ENCODE data around the gene IFI27L1.
A peak's percentile ranks its signal among the peaks of the same experiment; 100 is the strongest.

The IFI27L1 gene

GRCh38 chr14:94113908-94114588 lies 32.9 kb downstream of the IFI27L1 start:
- no peak for DNase-seq (ENCODE audit: low spot score)

- no peak for DNase-seq (ENCODE audit: low spot score)
These were observed 33.5 kb downstream of the IFI27L1 start for GRCh38 chr14:94114589-94115057.

GRCh38 chr14:94115058-94115591 lies 34.0 kb downstream of the IFI27L1 start:
- no peak for DNase-seq (ENCODE audit: low spot score)

- DNase-seq (ENCODE audit: low spot score), result no peak
These were observed 34.5 kb downstream of the IFI27L1 start for GRCh38 chr14:94115631-94116030.

- no peak for DNase-seq (ENCODE audit: low spot score)
These were observed 35.6 kb downstream of the IFI27L1 start for GRCh38 chr14:94116701-94117100.

- DNase-seq (ENCODE audit: low spot score), result no peak
These were observed 36.7 kb downstream of the IFI27L1 start for GRCh38 chr14:94117856-94118255.

GRCh38 chr14:94119071-94119470 lies 38.0 kb downstream of the IFI27L1 start:
- DNase-seq (ENCODE audit: low spot score), result no peak

GRCh38 chr14:94120667-94121340 lies 39.7 kb downstream of the IFI27L1 start:
- DNase-seq (ENCODE audit: low spot score), result no peak

- DNase-seq (ENCODE audit: low spot score), result no peak
These were observed 40.4 kb downstream of the IFI27L1 start for GRCh38 chr14:94121485-94121884.

- DNase-seq (ENCODE audit: low spot score), result no peak
These were observed 41.3 kb downstream of the IFI27L1 start for GRCh38 chr14:94122438-94122837.

- DNase-seq (ENCODE audit: low spot score), result no peak
These were observed 42.2 kb downstream of the IFI27L1 start for GRCh38 chr14:94123296-94123695.

GRCh38 chr14:94123868-94124267 lies 42.8 kb downstream of the IFI27L1 start:
- DNase-seq (ENCODE audit: low spot score), result no peak

- DNase-seq (ENCODE audit: low spot score), result no peak
These were observed 43.7 kb downstream of the IFI27L1 start for GRCh38 chr14:94124582-94125377.

GRCh38 chr14:94125659-94126418 lies 44.7 kb downstream of the IFI27L1 start:
- no peak for DNase-seq (ENCODE audit: low spot score)

- no peak for DNase-seq (ENCODE audit: low spot score)
These were observed 45.2 kb downstream of the IFI27L1 start for GRCh38 chr14:94126419-94126677.

- DNase-seq (ENCODE audit: low spot score), result no peak
These were observed 45.7 kb downstream of the IFI27L1 start for GRCh38 chr14:94126800-94127199.

- no peak for DNase-seq (ENCODE audit: low spot score)
These were observed 46.2 kb downstream of the IFI27L1 start for GRCh38 chr14:94127330-94127729.

GRCh38 chr14:94128216-94128839 lies 47.2 kb downstream of the IFI27L1 start:
- DNase-seq (ENCODE audit: low spot score), result no peak

- DNase-seq (ENCODE audit: low spot score), result peak; percentile 38
These were observed 48.1 kb downstream of the IFI27L1 start, which contains the start of gene IFI27L2 for GRCh38 chr14:94129111-94129757. Gene IFI27L2 (minus strand): TSS chr14:94129604. CDS start chr14:94129564, 40 bp downstream.

- DNase-seq (ENCODE audit: low spot score), result peak; percentile 54
These were observed 48.8 kb downstream of the IFI27L1 start for GRCh38 chr14:94129758-94130414.

Data from COLO829 (cell line).